ENCODE results near the gene FMN1. TPM values are rescaled to one million over a fixed set of nuclear protein-coding genes. Genes with fewer than 3 reads are reported as not detected.

The FMN1 gene
- total RNA-seq, 2 donors from 2014 or later: 26.9 to 27.5 TPM

DNA sequence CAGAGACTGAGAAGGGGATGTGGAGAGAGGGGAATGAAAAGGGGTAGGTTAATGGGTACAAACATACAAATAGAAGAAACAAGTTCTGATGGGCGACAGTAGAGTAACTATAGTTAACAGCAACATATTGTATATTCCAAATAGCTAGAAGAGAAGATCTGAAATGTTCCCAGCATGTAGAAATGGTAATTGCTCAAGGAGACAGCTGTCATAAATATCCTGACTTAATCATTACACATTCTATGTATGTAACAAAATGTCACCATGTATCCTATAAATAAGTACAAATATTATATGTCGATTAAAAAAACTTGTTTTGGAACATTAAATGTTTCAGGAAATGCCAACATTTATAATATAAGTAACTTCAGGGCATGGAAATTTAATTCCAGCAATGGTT lies 23.3 kb downstream of the FMN1 start:
- DNase-seq (ENCODE audit: low spot score): no peak
- no peak for ATAC-seq (ENCODE audit: insufficient number of reproducible peaks, low FRiP score, low read depth)

GRCh38 chr15:33169625-33170024 lies 24.9 kb downstream of the FMN1 start:
- TF ChIP-seq, protein P1, sequence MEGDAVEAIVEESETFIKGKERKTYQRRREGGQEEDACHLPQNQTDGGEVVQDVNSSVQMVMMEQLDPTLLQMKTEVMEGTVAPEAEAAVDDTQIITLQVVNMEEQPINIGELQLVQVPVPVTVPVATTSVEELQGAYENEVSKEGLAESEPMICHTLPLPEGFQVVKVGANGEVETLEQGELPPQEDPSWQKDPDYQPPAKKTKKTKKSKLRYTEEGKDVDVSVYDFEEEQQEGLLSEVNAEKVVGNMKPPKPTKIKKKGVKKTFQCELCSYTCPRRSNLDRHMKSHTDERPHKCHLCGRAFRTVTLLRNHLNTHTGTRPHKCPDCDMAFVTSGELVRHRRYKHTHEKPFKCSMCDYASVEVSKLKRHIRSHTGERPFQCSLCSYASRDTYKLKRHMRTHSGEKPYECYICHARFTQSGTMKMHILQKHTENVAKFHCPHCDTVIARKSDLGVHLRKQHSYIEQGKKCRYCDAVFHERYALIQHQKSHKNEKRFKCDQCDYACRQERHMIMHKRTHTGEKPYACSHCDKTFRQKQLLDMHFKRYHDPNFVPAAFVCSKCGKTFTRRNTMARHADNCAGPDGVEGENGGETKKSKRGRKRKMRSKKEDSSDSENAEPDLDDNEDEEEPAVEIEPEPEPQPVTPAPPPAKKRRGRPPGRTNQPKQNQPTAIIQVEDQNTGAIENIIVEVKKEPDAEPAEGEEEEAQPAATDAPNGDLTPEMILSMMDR (IDR thresholded peaks at IDR 0.05): no peak
- ATAC-seq (ENCODE audit: insufficient number of reproducible peaks, low FRiP score, low read depth) (no peak), DNase-seq (ENCODE audit: low spot score) (no peak)
- H3K27ac ChIP-seq: no peak overlapping the region
- no peaks in the 10 kb centered on the region for H3K27me3 ChIP-seq (replicated peaks; ENCODE audit: insufficient read depth)
- no peaks in the 10 kb centered on the region for H3K4me1 ChIP-seq (ENCODE audit: control insufficient read depth in 1 of 2, low read depth in 2 of 2)
- no peaks in the 10 kb centered on the region for H3K36me3 ChIP-seq
- H3K4me3 ChIP-seq: no peak overlapping the region
- H3K9me3 ChIP-seq: no peaks in the 10 kb centered on the region

More for the DNA sequence above, 23.3 kb downstream of the FMN1 start:
- Histone ChIP-seq H3K9me3 (no peaks in the 10 kb centered on the region), H3K4me3 (no peak overlapping the region), H3K27ac (no peak overlapping the region), H3K4me1 (ENCODE audit: control insufficient read depth in 1 of 2, low read depth in 2 of 2) (no peaks in the 10 kb centered on the region), H3K36me3 (no peaks in the 10 kb centered on the region), H3K27me3 (replicated peaks; ENCODE audit: insufficient read depth) (no peaks in the 10 kb centered on the region)
- TF ChIP-seq, protein P1 (IDR thresholded peaks at IDR 0.05): no peak

DNA sequence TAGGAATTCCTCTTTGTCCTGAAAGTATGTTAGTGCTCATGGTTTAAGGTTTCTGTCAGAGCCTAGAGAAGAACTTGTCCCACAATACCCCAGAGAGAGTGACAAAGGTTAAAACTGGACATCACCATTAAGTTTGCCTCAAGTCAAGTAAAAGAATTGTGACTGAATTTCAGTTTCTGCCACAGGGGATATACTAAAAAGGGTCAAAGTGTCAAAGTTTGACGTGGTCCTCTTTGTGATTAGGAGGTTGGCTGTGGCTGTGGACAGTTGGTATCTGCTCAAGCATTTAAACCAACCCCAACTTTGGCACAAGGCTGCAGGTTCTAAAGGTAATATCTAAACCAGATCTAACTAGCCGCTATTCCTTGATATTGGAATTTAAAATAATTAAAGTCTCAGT lies 26.1 kb downstream of the FMN1 start:
- no peak for DNase-seq (ENCODE audit: low spot score)
- Histone ChIP-seq H3K4me1 (ENCODE audit: control insufficient read depth in 1 of 2, low read depth in 2 of 2) (no peaks in the 10 kb centered on the region), H3K9me3 (no peaks in the 10 kb centered on the region), H3K27me3 (replicated peaks; ENCODE audit: insufficient read depth) (no peaks in the 10 kb centered on the region), H3K4me3 (no peak overlapping the region), H3K36me3 (no peaks in the 10 kb centered on the region), H3K27ac (no peak overlapping the region)
- ATAC-seq (ENCODE audit: insufficient number of reproducible peaks, low FRiP score, low read depth): no peak
- TF ChIP-seq, protein P1 (IDR thresholded peaks at IDR 0.05): no peak

DNA sequence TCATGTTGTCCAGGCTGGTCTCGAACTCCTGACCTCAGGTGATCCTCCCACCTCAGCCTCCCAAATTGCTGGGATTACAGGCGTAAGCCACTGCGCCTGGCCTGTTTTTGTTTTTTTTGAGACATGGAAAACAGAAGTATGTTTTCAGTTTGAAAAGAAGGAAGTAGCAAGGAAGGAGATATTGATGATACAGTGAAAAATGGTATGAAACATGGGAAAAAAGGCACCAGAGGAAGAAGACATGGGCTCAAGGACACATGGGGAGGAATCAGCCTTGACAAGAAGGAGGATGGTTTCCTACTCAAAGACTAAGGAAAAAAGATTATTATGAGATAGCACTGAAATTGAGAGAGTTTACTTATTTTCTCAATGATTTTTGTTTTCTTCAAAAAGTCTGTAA lies 30.7 kb downstream of the FMN1 start:
- DNase-seq (ENCODE audit: low spot score) (no peak), ATAC-seq (ENCODE audit: insufficient number of reproducible peaks, low FRiP score, low read depth) (no peak)
- Histone ChIP-seq H3K27me3 (replicated peaks; ENCODE audit: insufficient read depth) (no peaks in the 10 kb centered on the region), H3K4me3 (no peak overlapping the region), H3K36me3 (no peaks in the 10 kb centered on the region), H3K27ac (no peak overlapping the region), H3K4me1 (ENCODE audit: control insufficient read depth in 1 of 2, low read depth in 2 of 2) (peaks cover 11 to 19% of the 10 kb centered on the region in 2 donors), H3K9me3 (no peaks in the 10 kb centered on the region)
- TF ChIP-seq, protein P1 (IDR thresholded peaks at IDR 0.05): no peak

DNA sequence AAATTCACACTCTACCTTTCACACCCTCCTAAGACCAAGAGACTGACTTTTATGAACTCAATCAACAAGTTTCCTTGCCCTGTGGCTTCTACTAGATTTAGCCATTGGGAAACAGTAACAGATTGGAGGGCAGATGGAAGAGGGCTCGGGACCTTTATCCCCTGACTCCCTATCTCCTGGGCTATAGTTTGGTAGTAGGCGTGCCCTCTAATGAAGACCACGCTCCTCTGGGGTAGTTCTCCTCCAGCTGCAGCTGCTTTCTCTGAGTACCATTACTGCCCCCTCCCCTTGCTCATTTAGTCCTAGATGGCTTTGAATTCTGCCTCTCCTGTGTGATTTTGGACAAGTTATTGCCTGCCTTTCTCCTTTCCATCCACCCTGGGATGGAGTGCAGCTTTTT lies 33.3 kb downstream of the FMN1 start:
- peak overlapping the region; percentile 37 to 62 for H3K27ac ChIP-seq
- ATAC-seq (ENCODE audit: insufficient number of reproducible peaks, low FRiP score, low read depth): no peak

More for the DNA sequence above, 33.3 kb downstream of the FMN1 start:
- no peaks in the 10 kb centered on the region for H3K9me3 ChIP-seq
- no peaks in the 10 kb centered on the region for H3K36me3 ChIP-seq
- H3K4me1 ChIP-seq (ENCODE audit: control insufficient read depth in 1 of 2, low read depth in 2 of 2): peaks cover 11 to 19% of the 10 kb centered on the region in 2 donors
- no peak overlapping the region for H3K4me3 ChIP-seq
- TF ChIP-seq, protein P1 (IDR thresholded peaks at IDR 0.05): no peak
- H3K27me3 ChIP-seq (replicated peaks; ENCODE audit: insufficient read depth): no peaks in the 10 kb centered on the region
- DNase-seq (ENCODE audit: low spot score): no peak
